NCI-H82 treated with DMSO at 0.1 percent for 48 hours (cell line): ENCODE data around the gene HEATR1.
"Not testable (repeated sequence)": the region's sequence is repeated elsewhere in the genome, so short reads cannot be mapped to it uniquely, and the experiment has no call there.

Experiments used
- DNase-seq: peaks from one replicate; lab custom pipeline; 2025; ENCODE audit not compliant: unreplicated experiment; lab: John Stamatoyannopoulos, UW

The HEATR1 gene

GRCh38 chr1:236509647-236510401 lies 94.5 kb downstream of the HEATR1 start:
- DNase-seq, result no peak

- no peak for DNase-seq
These were observed 95.1 kb downstream of the HEATR1 start for GRCh38 chr1:236509203-236509602.

- no peak for DNase-seq
These were observed 95.7 kb downstream of the HEATR1 start for GRCh38 chr1:236508593-236509027.

GRCh38 chr1:236507022-236507700 lies 97.2 kb downstream of the HEATR1 start:
- DNase-seq, result no peak

- DNase-seq, result not testable (repeated sequence)
These were observed 100.0 kb downstream of the HEATR1 start for GRCh38 chr1:236504338-236504737.

GRCh38 chr1:236502972-236503639 lies 101.2 kb downstream of the HEATR1 start:
- no peak for DNase-seq

GRCh38 chr1:236502579-236502971 lies 101.7 kb downstream of the HEATR1 start:
- DNase-seq, result no peak

GRCh38 chr1:236501093-236501492 lies 103.2 kb downstream of the HEATR1 start:
- no peak for DNase-seq
